ENCODE results near the gene KRTAP5-3. TPM values are rescaled to one million over a fixed set of nuclear protein-coding genes. Genes with fewer than 3 reads are reported as not detected.

Gene KRTAP5-3
- total and polyA plus RNA-seq, 2 of the 8 experiments (the other 6 are each of a cell fraction or from before 2014, with no cell fraction given) = not detected

DNA sequence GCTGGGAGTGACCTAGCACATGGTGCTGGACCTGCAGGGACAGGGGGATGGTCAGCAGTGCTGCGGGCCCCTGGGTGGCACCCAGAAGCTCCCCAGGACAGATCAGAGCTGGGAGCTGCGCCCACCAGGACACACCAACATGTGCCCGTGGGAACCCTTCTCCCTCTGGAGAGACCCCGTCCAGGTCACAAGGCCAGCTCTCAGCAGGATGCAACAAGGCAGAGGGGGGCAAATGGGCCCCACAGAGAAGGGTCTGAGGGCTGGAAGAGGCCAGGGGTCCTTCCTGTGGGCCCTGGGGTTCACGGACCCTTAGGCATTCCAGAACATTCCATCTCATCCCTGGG, 42.4 kb downstream of the KRTAP5-3 start:
- Histone ChIP-seq H3K4me1 (replicated peaks in 1 of 4; ENCODE audit: control insufficient read depth in 3 of 4, insufficient read depth in 4 of 4, low read length in 3 of 4) (peaks cover 0 to 46% (median 35%) of the 10 kb centered on the region in 4 experiments; a peak in 6 of 7 replicates), H3K79me2 (ENCODE audit: control insufficient read depth in 1 of 2, insufficient read depth in 2 of 2, low read length in 2 of 2) (no peaks in the 10 kb centered on the region), H2BK5ac (ENCODE audit: low read depth, low read length) (no peak overlapping the region), H2AFZ (ENCODE audit: low read length) (no peak overlapping the region), H3K23me2 (ENCODE audit: low read depth, low read length) (no peaks in the 10 kb centered on the region; the same call in 1 of the 2 replicates), H3K4ac (replicated peaks; ENCODE audit: insufficient read length, low read depth, low read length) (no peak overlapping the region), H2AK5ac (ENCODE audit: low read depth, low read length) (no peak overlapping the region), H3K79me1 (ENCODE audit: low read depth, low read length) (no peaks in the 10 kb centered on the region), H3K18ac (ENCODE audit: extremely low read depth, low read length) (no peak overlapping the region), H3K23ac (ENCODE audit: insufficient read length) (no peak overlapping the region), H2BK120ac (replicated peaks; ENCODE audit: low read depth, low read length) (no peak overlapping the region), H2BK15ac (ENCODE audit: low read length) (no peak overlapping the region), H3K9me3 (ENCODE audit: insufficient read depth in 2 of 2, low read depth in 1 of 2, low read length in 1 of 2) (no peaks in the 10 kb centered on the region), H4K5ac (ENCODE audit: insufficient read length, low read depth, low read length) (no peak overlapping the region), H4K20me1 (replicated peaks in 1 of 2; ENCODE audit: control insufficient read depth in 1 of 2, insufficient read depth in 2 of 2, low read length in 2 of 2) (peaks cover 4 to 25% of the 10 kb centered on the region in 2 experiments), H4K8ac (ENCODE audit: extremely low read depth, insufficient read depth, low read length) (no peak overlapping the region), H3K9ac (replicated peaks in 1 of 4; ENCODE audit: extremely low read depth in 1 of 4, low read depth in 3 of 4, low read length in 3 of 4) (no peak overlapping the region), H3K14ac (ENCODE audit: insufficient read length) (no peak overlapping the region), H3K27ac (ENCODE audit: low read depth, low read length) (no peak overlapping the region), H3K4me3 (ENCODE audit: extremely low read depth in 1 of 4, insufficient read depth in 2 of 4, low read depth in 3 of 4, low read length in 4 of 4) (no peak overlapping the region), H4K91ac (replicated peaks; ENCODE audit: insufficient read length, low read length) (no peak overlapping the region), H3K56ac (replicated peaks; ENCODE audit: insufficient read length, low read depth, low read length) (no peak overlapping the region), H2BK20ac (ENCODE audit: low read length) (no peak overlapping the region), H3K36me3 (ENCODE audit: control insufficient read depth in 2 of 4, insufficient read depth in 4 of 4, low read length in 3 of 4) (no peaks in the 10 kb centered on the region), H3K27me3 (replicated peaks in 1 of 4; ENCODE audit: control insufficient read depth in 3 of 4, extremely low read depth in 1 of 4, insufficient read depth in 3 of 4, low read length in 3 of 4) (peaks cover 0 to 16% (median 11%) of the 10 kb centered on the region in 4 experiments; a peak in 4 of 7 replicates), H3K4me2 (ENCODE audit: insufficient read depth in 1 of 2, low read depth in 2 of 2, low read length in 2 of 2) (no peak overlapping the region), H2BK12ac (ENCODE audit: low read depth, low read length) (no peak overlapping the region)
- DNase-seq (ENCODE audit: low read depth in 1 of 2, low spot score in 2 of 2) (no peak), FAIRE-seq (no peak)
- WGBS, 2 experiments (ENCODE audit: extremely low coverage in 1 of 2, insufficient coverage in 1 of 2, insufficient read length in 1 of 2, insufficient replicate concordance in 2 of 2, low coverage in 1 of 2, low lambda C conversion rate in 2 of 2, missing lambda C conversion rate in 1 of 2) = 78% methylated on average over 5 of the region's 5 CpGs; no CpG with 5 or more reads in 1 of the 2 experiments
- CTCF ChIA-PET (ENCODE audit: partially characterized antibody) = interaction anchor here (0.6 to 9.1 kb wide), 7 partner anchors 8 to 474 kb away, joined by 3 to 100 read pairs (median 14); no protein-coding TSS in a partner anchor
- no peak for TF ChIP-seq NRF1 (IDR thresholded peaks at IDR 0.05; ENCODE audit: low read depth, low read length)
- no peak for TF ChIP-seq TBP (IDR thresholded peaks at IDR 0.05; ENCODE audit: low read depth, low read length)
- TF ChIP-seq SRF (IDR thresholded peaks at IDR 0.05; ENCODE audit: low read depth, low read length) = no peak
- TF ChIP-seq TAF7 (optimal IDR thresholded peaks at IDR 0.05; ENCODE audit: borderline replicate concordance, low read depth, low read length) = no peak
- TF ChIP-seq EP300 (IDR thresholded peaks at IDR 0.05; ENCODE audit: borderline replicate concordance in 1 of 2, low read depth in 2 of 2, low read length in 2 of 2) = no peak
- TF ChIP-seq KDM1A (IDR thresholded peaks at IDR 0.05; ENCODE audit: borderline replicate concordance, low read length) = no peak
- no peak for TF ChIP-seq GABPA (IDR thresholded peaks at IDR 0.05; ENCODE audit: borderline replicate concordance, insufficient read depth, low read length)
- no peak for TF ChIP-seq CBX8 (IDR thresholded peaks at IDR 0.05; ENCODE audit: borderline replicate concordance, low read depth, low read length)
- TF ChIP-seq KDM5A (IDR thresholded peaks at IDR 0.05; ENCODE audit: low read length) = no peak
- no peak for TF ChIP-seq SUZ12 (IDR thresholded peaks at IDR 0.05; ENCODE audit: low read length)
- no peak for TF ChIP-seq EGR1 (IDR thresholded peaks at IDR 0.05; ENCODE audit: borderline replicate concordance, low read depth, low read length)
- POLR2A ChIA-PET (ENCODE audit: partially characterized antibody) = interaction anchor here (0.7 to 6.9 kb wide), 2 partner anchors 7 to 8 kb away, joined by 3 to 58 read pairs; no protein-coding TSS in a partner anchor

All from H1 (cell line).